ENCODE measurements around the gene PFDN2. TPM values are rescaled to one million over a fixed set of nuclear protein-coding genes. Genes with fewer than 3 reads are reported as not detected.

Gene PFDN2
- polyA plus RNA-seq, 1 of the 3 experiments (the other 2 are of a cell fraction): 445 TPM

GRCh38 chr1:161095230-161095629, 22.6 kb downstream of the PFDN2 start:
- WGBS (ENCODE audit: low lambda C conversion rate): 73% methylated on average over 6 of the region's 6 CpGs

GRCh38 chr1:161094481-161094880, 23.4 kb downstream of the PFDN2 start:
- Histone ChIP-seq H3K4me2 (no peak overlapping the region), H3K9me3 (no peaks in the 10 kb centered on the region), H3F3A (replicated peaks; ENCODE audit: insufficient read depth) (peaks cover 11% of the 10 kb centered on the region), H3K4me3 (ENCODE audit: low read depth in 2 of 2, low read length in 1 of 2) (no peak overlapping the region), H3K79me2 (ENCODE audit: insufficient read depth) (no peaks in the 10 kb centered on the region), H3K4me1 (ENCODE audit: control insufficient read depth in 1 of 2, insufficient read depth in 2 of 2, low read depth in 1 of 2, low read length in 1 of 2) (peaks cover 6 to 7% of the 10 kb centered on the region in 2 experiments; a peak in 1 of 4 replicates), H3K36me3 (replicated peaks in 1 of 2; ENCODE audit: control insufficient read depth in 1 of 2, insufficient read depth in 2 of 2, low read length in 1 of 2) (peaks cover 0 to 4% of the 10 kb centered on the region in 2 experiments), H4K20me1 (ENCODE audit: insufficient read depth) (no peaks in the 10 kb centered on the region), H3K27me3 (ENCODE audit: insufficient read depth) (no peaks in the 10 kb centered on the region), H3K9me2 (no peaks in the 10 kb centered on the region), H2AFZ (ENCODE audit: low read depth) (no peak overlapping the region), H3K9ac (no peak overlapping the region), H3K27ac (ENCODE audit: low read depth in 2 of 2, low read length in 1 of 2) (no peak overlapping the region)
- TF ChIP-seq CTCF (IDR thresholded peaks at IDR 0.05): no peak
- TF ChIP-seq POLR2AphosphoS5 (IDR thresholded peaks at IDR 0.05; ENCODE audit: low read depth, low read length): no peak
- no peak for TF ChIP-seq RXRA (IDR thresholded peaks at IDR 0.05; ENCODE audit: borderline replicate concordance, low read depth)
- no peak for TF ChIP-seq GATA2 (CRISPR knock-in tag; IDR thresholded peaks at IDR 0.05)
- TF ChIP-seq NRF1 (IDR thresholded peaks at IDR 0.05; ENCODE audit: low read depth, low read length): no peak
- no peak for TF ChIP-seq EZH2phosphoT487 (IDR thresholded peaks at IDR 0.05; ENCODE audit: borderline replicate concordance, low read depth)
- no peak for TF ChIP-seq USF2 (IDR thresholded peaks at IDR 0.05; ENCODE audit: borderline replicate concordance, low read depth, low read length)
- 85% methylated on average over 14 of the region's 14 CpGs for WGBS (ENCODE audit: low lambda C conversion rate)
- POLR2A ChIA-PET: no interaction called here
- no peak for DNase-seq
- CTCF ChIA-PET: interaction anchor here (8.2 kb wide), 1 partner anchor 16 kb away, joined by 198 read pairs; the partner anchor contains the start of genes ARHGAP30 and NECTIN4

More at GRCh38 chr1:161095230-161095629, 22.6 kb downstream of the PFDN2 start:
- no peak overlapping the region for H3K27ac ChIP-seq (ENCODE audit: low read depth in 2 of 2, low read length in 1 of 2)
- no peak for DNase-seq
- no peaks in the 10 kb centered on the region for H3K79me2 ChIP-seq (ENCODE audit: insufficient read depth)
- no peak overlapping the region for H3K4me2 ChIP-seq
- peaks cover 19% of the 10 kb centered on the region for H3F3A ChIP-seq (replicated peaks; ENCODE audit: insufficient read depth)
- TF ChIP-seq SIN3A (IDR thresholded peaks at IDR 0.05; ENCODE audit: borderline replicate concordance, low read depth, low read length): no peak
- TF ChIP-seq ELF1 (IDR thresholded peaks at IDR 0.05): no peak
- no peak for TF ChIP-seq MEF2A (IDR thresholded peaks at IDR 0.05; ENCODE audit: borderline replicate concordance, low read depth)
- TF ChIP-seq EZH2phosphoT487 (IDR thresholded peaks at IDR 0.05; ENCODE audit: borderline replicate concordance, low read depth): no peak
- TF ChIP-seq USF2 (IDR thresholded peaks at IDR 0.05; ENCODE audit: borderline replicate concordance, low read depth, low read length): no peak
- no peak for TF ChIP-seq FOSL2 (IDR thresholded peaks at IDR 0.05; ENCODE audit: borderline replicate concordance, low read depth)
- no peak overlapping the region for H2AFZ ChIP-seq (ENCODE audit: low read depth)
- H3K27me3 ChIP-seq (ENCODE audit: insufficient read depth): no peaks in the 10 kb centered on the region
- H3K9ac ChIP-seq: no peak overlapping the region
- ChIA-PET POLR2A (no interaction called here), CTCF (interaction anchor here (4.0 to 8.2 kb wide), 2 partner anchors 17 to 105 kb away, joined by 21 to 198 read pairs; partner anchors contain the start of genes ARHGAP30 and NECTIN4)
- no peak overlapping the region for H3K4me3 ChIP-seq (ENCODE audit: low read depth in 2 of 2, low read length in 1 of 2)
- peaks cover 6 to 7% of the 10 kb centered on the region in 2 experiments; a peak in 1 of 4 replicates for H3K4me1 ChIP-seq (ENCODE audit: control insufficient read depth in 1 of 2, insufficient read depth in 2 of 2, low read depth in 1 of 2, low read length in 1 of 2)
- no peaks in the 10 kb centered on the region for H4K20me1 ChIP-seq (ENCODE audit: insufficient read depth)
- H3K9me2 ChIP-seq: no peaks in the 10 kb centered on the region
- no peaks in the 10 kb centered on the region for H3K9me3 ChIP-seq
- peaks cover 4 to 12% of the 10 kb centered on the region in 2 experiments for H3K36me3 ChIP-seq (replicated peaks in 1 of 2; ENCODE audit: control insufficient read depth in 1 of 2, insufficient read depth in 2 of 2, low read length in 1 of 2)
